ENCODE measurements around the gene DNAJC24. TPM values are rescaled to one million over a fixed set of nuclear protein-coding genes. Genes with fewer than 3 reads are reported as not detected.

DNAJC24 gene
- polyA plus RNA-seq, 1 donor: 12.7 TPM

- DNase-seq: no peak
Measured at GRCh38 chr11:31415435-31415834, 45.8 kb downstream of the DNAJC24 start.

GRCh38 chr11:31417357-31417756 is 47.7 kb downstream of the DNAJC24 start:
- no peak for DNase-seq

- DNase-seq: no peak
Measured at GRCh38 chr11:31417816-31418215, 48.2 kb downstream of the DNAJC24 start.

- DNase-seq: no peak
Measured at GRCh38 chr11:31419138-31419537, 49.5 kb downstream of the DNAJC24 start.

- no peak for DNase-seq
Measured at GRCh38 chr11:31419669-31420068, 50.0 kb downstream of the DNAJC24 start.

GRCh38 chr11:31421820-31422219 is 52.2 kb downstream of the DNAJC24 start:
- no peak for DNase-seq

GRCh38 chr11:31422703-31423102 is 53.0 kb downstream of the DNAJC24 start:
- no peak for DNase-seq

GRCh38 chr11:31424652-31425051 is 55.0 kb downstream of the DNAJC24 start:
- no peak for DNase-seq

- DNase-seq: no peak
Measured at GRCh38 chr11:31433851-31434250, 64.2 kb downstream of the DNAJC24 start.

- DNase-seq: no peak
Measured at GRCh38 chr11:31437742-31438435, 68.2 kb downstream of the DNAJC24 start.

- no peak for DNase-seq
Measured at GRCh38 chr11:31441296-31441695, 71.6 kb downstream of the DNAJC24 start.

GRCh38 chr11:31442086-31442485 is 72.4 kb downstream of the DNAJC24 start:
- no peak for DNase-seq

GRCh38 chr11:31443802-31444201 is 74.1 kb downstream of the DNAJC24 start:
- DNase-seq: no peak

GRCh38 chr11:31445621-31446020 is 76.0 kb downstream of the DNAJC24 start:
- no peak for DNase-seq

- no peak for DNase-seq
Measured at GRCh38 chr11:31449040-31449439, 79.4 kb downstream of the DNAJC24 start.

GRCh38 chr11:31450841-31451240 is 81.2 kb downstream of the DNAJC24 start:
- DNase-seq: no peak

- no peak for DNase-seq
Measured at GRCh38 chr11:31455177-31455576, 85.5 kb downstream of the DNAJC24 start.

- no peak for DNase-seq
Measured at GRCh38 chr11:31464436-31464835, 94.8 kb downstream of the DNAJC24 start.

- no peak for DNase-seq
Measured at GRCh38 chr11:31474083-31474482, 104.4 kb downstream of the DNAJC24 start.

- no peak for DNase-seq
Measured at GRCh38 chr11:31477528-31478222, 108.0 kb downstream of the DNAJC24 start.

GRCh38 chr11:31478223-31478590 is 108.5 kb downstream of the DNAJC24 start:
- no peak for DNase-seq

GRCh38 chr11:31479066-31479465 is 109.4 kb downstream of the DNAJC24 start:
- DNase-seq: no peak

- no peak for DNase-seq
Measured at GRCh38 chr11:31480930-31481329, 111.3 kb downstream of the DNAJC24 start.

All from hindlimb muscle (tissue), 1 donor.